Rectal smooth muscle tissue (tissue), 1 donor: ENCODE results near the gene TUBGCP6.
A peak's percentile ranks its signal among the peaks of the same experiment; 100 is the strongest.

Source experiments
- H3K27ac ChIP-seq: one replicate; pipeline ENCODE4 v1.7.0; 2013; ENCODE audit warnings: low read depth, low read length, inconsistent platforms
- H3K27me3 ChIP-seq: one replicate; pipeline ENCODE4 v1.7.0; 2013; ENCODE audit warnings: low read length; ENCODE audit not compliant: control insufficient read depth, insufficient read depth
- H3K36me3 ChIP-seq: one replicate; pipeline ENCODE4 v1.7.0; 2013; ENCODE audit warnings: low read length; ENCODE audit not compliant: control insufficient read depth, insufficient read depth
- H3K4me1 ChIP-seq: one replicate; pipeline ENCODE4 v1.7.0; 2013; ENCODE audit warnings: low read length; ENCODE audit not compliant: control insufficient read depth, insufficient read depth
- H3K4me3 ChIP-seq: one replicate; pipeline ENCODE4 v1.7.0; 2013; ENCODE audit warnings: low read length
- H3K9ac ChIP-seq: one replicate; pipeline ENCODE4 v1.7.0; 2013; ENCODE audit warnings: low read length

The TUBGCP6 gene, protein sequence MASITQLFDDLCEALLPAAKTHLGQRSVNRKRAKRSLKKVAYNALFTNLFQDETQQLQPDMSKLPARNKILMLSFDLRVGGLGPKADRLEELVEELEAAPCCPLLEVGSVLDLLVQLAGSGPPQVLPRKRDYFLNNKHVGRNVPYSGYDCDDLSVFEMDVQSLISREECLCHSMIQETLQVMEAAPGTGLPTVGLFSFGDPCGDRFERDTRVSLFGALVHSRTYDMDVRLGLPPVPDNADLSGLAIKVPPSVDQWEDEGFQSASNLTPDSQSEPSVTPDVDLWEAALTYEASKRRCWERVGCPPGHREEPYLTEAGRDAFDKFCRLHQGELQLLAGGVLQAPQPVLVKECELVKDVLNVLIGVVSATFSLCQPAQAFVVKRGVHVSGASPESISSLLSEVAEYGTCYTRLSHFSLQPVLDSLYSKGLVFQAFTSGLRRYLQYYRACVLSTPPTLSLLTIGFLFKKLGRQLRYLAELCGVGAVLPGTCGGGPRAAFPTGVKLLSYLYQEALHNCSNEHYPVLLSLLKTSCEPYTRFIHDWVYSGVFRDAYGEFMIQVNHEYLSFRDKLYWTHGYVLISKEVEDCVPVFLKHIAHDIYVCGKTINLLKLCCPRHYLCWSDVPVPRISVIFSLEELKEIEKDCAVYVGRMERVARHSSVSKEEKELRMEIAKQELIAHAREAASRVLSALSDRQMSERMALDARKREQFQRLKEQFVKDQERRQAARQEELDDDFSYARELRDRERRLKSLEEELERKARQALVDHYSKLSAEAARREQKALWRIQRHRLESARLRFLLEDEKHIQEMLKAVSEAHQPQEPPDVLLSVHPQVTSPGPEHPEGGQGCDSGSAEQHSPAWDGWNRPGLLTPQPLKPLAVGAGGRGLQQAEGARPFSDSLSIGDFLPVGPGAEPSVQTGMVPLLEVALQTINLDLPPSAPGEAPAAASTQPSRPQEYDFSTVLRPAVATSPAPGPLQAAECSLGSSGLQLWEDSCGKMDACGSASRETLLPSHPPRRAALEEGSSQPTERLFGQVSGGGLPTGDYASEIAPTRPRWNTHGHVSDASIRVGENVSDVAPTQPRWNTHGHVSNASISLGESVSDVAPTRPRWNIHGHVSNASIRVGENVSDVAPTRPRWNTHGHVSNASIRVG (N-terminal part only)

DNA sequence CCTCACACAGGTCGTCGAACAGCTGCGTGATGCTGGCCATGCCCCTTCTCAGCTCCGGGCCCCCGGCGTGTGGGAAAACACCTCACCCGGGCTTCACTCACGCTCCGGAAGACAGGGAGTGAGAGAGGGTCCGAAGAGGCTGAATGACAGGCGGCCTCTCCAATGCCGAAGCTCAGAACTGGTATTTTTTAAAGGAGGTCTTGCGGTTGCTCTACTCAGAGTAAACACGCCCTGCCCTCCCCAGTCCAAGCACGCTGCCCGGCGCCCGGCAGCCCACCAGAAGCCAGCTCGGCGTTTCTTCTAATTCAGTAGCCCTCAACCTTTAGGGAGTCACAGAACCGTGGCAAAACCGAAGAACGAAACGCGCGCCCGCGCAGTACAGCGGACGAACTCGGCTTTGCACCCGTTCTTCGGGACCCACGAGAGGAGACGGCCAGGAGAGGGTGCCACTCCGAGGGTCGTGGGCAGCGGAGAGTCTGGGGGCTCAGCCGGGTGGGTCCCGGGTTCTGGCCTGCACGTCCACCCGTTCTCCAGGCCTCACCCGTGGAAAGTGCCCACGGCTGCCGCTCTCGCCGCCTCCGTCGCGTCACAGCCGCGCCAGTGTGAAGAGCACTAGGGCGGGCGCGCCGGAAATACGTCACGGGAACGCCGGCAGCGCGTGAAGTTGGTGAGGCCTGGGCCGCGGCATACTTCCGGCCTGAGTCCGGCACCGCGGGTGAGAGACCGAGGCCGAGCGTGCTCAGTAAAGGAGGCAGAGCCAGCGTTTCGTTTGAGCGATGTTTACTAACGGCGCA lies at the start of gene TUBGCP6:
TUBGCP6 (minus strand) TSS at position 604 of the 794 bp plus-strand sequence; CDS start at position 40, 564 bp downstream.
- H3K4me3 ChIP-seq = peak within 1 kb of the TSS; percentile 82
- peak within 1 kb of the TSS; percentile 50 for H3K9ac ChIP-seq
- no peaks in the 10 kb centered on the region for H3K27me3 ChIP-seq
- peak within 1 kb of the TSS; percentile 91 for H3K27ac ChIP-seq
- H3K36me3 ChIP-seq = peaks cover 21% of the 10 kb centered on the region
- peaks cover 3% of the 10 kb centered on the region for H3K4me1 ChIP-seq

DNA sequence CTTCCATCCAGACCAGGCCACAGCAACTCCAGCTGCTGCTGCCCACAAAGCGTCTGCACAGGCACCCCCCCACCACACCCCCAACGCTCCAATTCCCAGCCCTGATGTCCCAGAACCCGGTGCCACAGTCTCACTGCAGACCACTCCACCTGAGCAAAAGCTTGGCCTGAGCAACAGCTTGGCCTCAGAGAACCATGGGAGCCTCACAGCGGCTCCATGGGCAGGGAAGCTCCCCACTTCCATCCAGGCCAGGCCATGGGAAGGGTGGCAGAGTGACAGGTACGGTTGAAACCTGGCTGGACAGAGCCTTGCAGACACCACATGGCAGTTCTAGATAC lies 49.5 kb upstream of the TUBGCP6 start:
- H3K4me3 ChIP-seq = peak overlapping the region; percentile 44
- H3K9ac ChIP-seq = no peak overlapping the region
- H3K4me1 ChIP-seq = peaks cover 19% of the 10 kb centered on the region
- H3K27ac ChIP-seq = peak overlapping the region; percentile 65
- no peaks in the 10 kb centered on the region for H3K27me3 ChIP-seq
- H3K36me3 ChIP-seq = peaks cover 15% of the 10 kb centered on the region

DNA sequence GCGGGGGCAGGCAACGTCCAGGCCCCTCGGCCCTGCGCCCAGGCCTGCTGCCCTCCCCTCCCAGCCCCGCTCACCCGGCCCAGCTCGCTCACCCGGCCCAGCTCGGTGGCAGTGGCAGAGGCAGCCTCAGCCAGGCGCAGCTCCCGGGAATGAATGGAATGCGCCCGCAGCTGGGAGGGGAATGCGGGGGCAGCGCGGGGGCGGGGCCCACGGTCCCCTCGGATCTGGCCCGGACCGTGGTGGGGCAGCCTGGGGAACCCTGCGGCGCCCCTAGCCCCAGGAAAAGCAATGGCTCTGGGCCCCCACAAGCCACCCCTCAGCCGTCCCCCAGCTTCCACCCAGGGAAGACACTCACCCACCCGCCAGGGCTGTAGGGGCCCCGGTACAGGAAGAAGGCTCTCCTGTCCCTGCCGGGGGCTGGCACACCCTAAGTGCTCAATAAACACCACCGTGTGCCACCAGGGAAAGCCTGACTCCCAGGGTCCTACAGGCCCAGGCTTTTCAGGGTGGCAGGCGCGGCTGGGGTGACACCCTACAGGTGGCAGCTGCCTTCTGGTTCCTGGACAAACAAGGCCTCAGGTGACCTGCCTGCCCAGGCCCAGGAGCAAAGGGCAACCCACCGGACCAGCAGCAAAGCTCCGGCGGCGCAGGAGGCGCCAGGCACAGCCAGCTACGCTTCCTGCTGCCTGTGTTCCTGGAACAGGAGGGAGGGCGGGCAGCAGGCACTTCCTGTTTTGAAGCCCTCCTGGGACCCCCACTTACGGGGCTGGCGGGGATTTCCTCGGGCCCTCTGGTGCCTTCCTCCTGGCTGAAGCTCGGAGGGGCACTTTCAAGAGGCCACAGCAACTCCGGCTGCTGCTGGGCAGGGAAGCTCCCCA lies 48.9 kb upstream of the TUBGCP6 start:
- Histone ChIP-seq H3K27ac (peak overlapping the region; percentile 65), H3K27me3 (no peaks in the 10 kb centered on the region), H3K9ac (no peak overlapping the region), H3K4me1 (peaks cover 19% of the 10 kb centered on the region), H3K4me3 (peak overlapping the region; percentile 40), H3K36me3 (peaks cover 20% of the 10 kb centered on the region)

DNA sequence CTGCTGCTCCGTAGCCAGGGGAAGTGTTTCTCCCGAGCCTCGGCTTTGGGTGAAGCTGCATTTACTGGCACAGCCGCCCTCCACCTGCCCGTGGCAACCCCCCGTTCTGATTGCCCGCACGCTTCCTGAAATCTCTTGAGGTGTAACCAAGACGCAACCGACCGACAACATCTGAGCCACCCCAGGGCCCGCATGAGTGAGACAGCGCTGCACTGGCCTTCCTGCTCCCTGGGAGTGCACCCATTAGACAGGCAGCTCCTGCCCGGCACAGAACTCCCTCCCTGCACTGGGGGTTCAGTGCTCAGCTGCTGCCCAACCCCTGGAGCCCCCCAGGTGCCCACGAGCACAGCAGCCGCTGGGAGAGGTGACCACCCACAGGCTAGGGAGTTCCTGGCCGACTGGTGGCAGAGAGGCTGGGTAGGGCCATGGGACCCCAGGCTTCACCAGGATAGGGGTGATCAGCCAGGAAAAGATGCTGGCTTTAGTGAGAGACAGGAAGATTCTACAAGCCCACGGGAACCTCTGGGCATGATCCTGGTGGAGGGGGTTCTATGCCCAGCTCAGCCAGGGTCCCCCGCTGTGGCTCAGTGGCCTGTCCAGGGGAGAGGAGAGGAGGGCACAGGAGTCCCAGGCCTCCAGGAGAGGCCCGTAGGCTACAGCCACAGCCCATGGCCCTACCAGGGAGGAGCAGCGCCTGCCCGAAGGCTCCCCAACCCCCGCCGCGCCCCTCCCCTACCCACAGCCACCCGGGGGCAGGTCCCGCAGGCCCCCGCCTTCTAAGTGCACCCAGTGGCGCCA lies 48.0 kb upstream of the TUBGCP6 start:
- H3K36me3 ChIP-seq = peaks cover 27% of the 10 kb centered on the region
- H3K4me3 ChIP-seq = peak overlapping the region; percentile 43
- peak overlapping the region; percentile 65 for H3K27ac ChIP-seq
- peaks cover 19% of the 10 kb centered on the region for H3K4me1 ChIP-seq
- H3K9ac ChIP-seq = no peak overlapping the region
- no peaks in the 10 kb centered on the region for H3K27me3 ChIP-seq

DNA sequence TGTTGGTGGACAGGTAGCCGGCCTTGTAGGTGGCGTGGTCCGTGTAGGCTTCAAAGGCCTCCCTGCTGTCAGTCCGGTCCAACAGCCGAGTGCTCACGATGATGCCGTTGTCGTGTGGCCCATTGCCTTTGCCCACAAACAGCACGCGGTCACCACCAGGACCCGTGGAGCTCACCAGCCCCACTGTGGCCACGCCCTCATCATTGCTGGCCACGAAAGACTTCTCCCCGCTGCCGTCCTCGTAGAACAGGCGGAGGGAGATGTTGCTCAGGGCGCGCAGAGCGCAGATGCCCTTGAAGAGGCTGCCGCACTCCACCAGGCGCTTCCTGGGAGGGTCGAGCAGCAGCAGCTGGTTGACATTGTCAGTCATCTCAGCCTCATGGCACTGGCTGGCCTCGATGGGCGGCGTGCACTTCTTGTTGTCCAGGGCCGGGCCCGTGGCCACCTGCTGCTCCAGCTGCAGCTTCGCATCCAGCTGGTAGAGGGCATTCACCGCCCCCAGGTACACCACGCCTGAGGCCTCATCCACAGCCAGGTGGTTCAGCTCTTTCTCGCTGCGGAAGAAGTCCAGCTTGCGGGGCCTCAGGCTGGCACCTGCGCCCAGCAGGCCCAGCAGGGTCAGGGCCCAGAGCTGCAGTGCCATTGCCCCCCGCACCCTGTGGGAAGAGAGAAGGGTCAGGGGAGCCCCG lies 45.3 kb upstream of the TUBGCP6 start:
- Histone ChIP-seq H3K36me3 (peaks cover 32% of the 10 kb centered on the region), H3K27ac (no peak overlapping the region), H3K9ac (no peak overlapping the region), H3K27me3 (no peaks in the 10 kb centered on the region), H3K4me1 (peaks cover 14% of the 10 kb centered on the region), H3K4me3 (no peak overlapping the region)

DNA sequence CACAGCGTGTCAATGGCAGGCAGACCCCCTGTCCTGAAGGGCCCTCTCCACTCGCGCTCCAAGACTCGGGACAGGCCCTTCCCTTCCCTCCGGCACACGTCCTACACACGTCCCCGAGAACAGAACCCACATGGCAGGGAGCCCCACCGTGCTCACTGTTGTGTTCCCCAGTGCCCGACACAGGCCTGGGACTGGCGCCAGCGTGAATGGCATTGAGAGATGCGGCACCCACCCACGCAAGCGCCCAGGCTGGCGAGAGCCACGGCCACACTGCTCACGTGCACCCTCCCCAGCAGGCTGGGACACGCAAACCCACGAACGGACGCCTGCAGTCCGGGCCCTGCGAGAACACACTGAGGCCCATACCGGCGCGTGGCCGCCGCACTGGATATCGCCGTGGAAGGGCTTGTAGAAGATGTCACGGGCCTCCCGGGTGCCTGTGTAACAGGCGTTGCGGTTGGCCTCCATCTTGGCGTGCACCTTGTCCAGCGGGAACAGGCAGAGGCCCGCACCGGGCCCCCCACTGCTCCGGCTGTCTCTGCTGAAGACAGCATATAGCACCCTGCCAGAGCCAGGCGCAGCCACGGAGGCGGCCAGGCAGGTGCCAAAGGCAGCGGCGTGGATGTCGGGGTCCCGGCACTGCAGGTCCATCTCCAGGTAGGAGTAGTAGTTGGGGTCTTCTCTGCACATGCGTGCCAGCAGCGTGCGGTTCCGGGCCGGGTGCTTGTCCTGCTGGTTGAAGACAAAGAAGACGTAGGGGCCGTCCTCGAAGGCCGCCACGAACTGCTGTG lies 44.5 kb upstream of the TUBGCP6 start:
- Histone ChIP-seq H3K27me3 (no peaks in the 10 kb centered on the region), H3K4me3 (no peak overlapping the region), H3K4me1 (peaks cover 14% of the 10 kb centered on the region), H3K9ac (no peak overlapping the region), H3K27ac (no peak overlapping the region), H3K36me3 (peaks cover 32% of the 10 kb centered on the region)

DNA sequence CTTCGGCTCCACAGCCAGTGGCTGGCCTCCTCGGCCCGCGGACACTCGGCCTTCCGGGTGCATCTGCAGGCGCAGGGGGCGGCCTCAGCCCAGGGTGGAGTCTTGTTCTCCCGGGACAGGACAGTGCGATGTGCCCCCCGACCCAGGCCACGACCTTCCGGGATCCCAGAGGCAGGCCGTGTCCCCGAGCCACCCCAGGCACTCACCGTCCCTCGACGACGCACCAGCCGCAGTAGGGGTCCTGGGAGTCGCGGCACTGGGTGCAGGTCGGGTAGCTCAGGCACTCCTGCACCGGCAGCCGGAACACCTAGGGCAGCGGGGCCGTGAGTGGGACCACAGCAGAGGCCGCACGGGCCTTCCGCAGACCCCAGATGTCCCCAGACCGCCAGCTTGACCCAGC lies 42.9 kb upstream of the TUBGCP6 start:
- no peak overlapping the region for H3K9ac ChIP-seq
- no peak overlapping the region for H3K4me3 ChIP-seq
- no peak overlapping the region for H3K27ac ChIP-seq
- H3K4me1 ChIP-seq = peaks cover 4% of the 10 kb centered on the region
- peaks cover 36% of the 10 kb centered on the region for H3K36me3 ChIP-seq
- H3K27me3 ChIP-seq = no peaks in the 10 kb centered on the region

DNA sequence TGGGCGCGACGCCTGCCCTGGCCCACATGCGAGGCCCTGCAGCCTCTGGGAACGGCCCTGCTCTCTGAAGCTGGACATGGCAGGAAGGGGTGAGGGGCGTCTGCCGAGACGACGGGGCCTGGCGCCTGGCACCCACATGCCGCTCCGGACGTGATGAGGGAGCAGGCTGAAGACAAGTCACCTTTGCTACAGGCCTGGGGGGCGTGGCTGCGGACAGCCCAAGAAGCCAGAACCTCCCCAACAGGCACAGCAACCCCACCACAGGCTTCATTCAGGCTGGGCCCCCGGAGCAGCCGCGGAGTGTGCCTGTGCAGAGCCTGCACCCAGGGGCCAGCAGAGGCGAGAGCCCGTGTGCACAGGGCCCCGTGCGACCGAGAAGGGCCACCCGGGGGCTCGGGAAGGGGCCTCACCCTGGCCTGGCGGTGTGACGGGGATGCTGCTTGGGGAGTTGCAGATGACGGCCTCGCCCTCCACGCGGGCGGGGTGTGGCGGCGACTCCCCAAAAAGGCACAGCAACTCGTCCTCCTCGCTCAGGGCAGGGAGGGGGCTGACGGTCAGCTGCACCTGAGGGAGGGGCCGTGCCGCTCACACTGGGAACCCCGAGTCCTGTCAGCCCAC lies 42.0 kb upstream of the TUBGCP6 start:
- Histone ChIP-seq H3K4me1 (no peaks in the 10 kb centered on the region), H3K9ac (no peak overlapping the region), H3K27ac (no peak overlapping the region), H3K27me3 (no peaks in the 10 kb centered on the region), H3K4me3 (no peak overlapping the region), H3K36me3 (peaks cover 40% of the 10 kb centered on the region)

DNA sequence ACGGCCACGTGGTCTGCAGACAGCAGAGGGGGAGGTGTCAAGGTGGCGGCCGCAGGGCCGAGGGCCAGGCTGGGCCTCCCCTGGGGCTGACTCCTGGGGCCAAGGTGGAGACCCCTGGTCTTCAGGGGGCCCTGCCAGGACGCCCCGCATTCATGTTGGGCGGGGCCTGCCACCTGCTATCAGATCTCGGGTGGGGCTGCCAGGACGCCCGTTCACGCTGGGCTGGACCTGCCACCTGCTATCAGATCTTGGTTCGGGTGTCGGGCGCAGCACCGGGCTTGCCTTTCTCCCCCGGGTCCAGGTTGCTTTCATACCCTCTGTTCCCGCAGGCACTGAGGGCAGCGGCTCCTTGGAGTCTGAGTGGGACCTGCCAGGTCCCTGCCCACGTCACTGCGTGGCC lies 41.5 kb upstream of the TUBGCP6 start:
- H3K36me3 ChIP-seq = peaks cover 39% of the 10 kb centered on the region
- no peak overlapping the region for H3K27ac ChIP-seq

More for the DNA sequence above, 41.5 kb upstream of the TUBGCP6 start:
- Histone ChIP-seq H3K4me1 (no peaks in the 10 kb centered on the region), H3K9ac (no peak overlapping the region), H3K27me3 (no peaks in the 10 kb centered on the region), H3K4me3 (no peak overlapping the region)
